ENCODE data around the gene TEPSIN. TPM values are rescaled to one million over a fixed set of nuclear protein-coding genes. Genes with fewer than 3 reads are reported as not detected.

TEPSIN gene
- total RNA-seq, 1 experiment from 2014 or later = 40.7 TPM

GRCh38 chr17:81212365-81212764 lies 26.5 kb downstream of the TEPSIN start:
- ChIA-PET POLR2A (no interaction called here), CTCF (no interaction called here)
- ATAC-seq = no peak
- Mint-ChIP-seq H3K27me3 (ENCODE audit: low read depth) (no peaks in the 10 kb centered on the region), H3K36me3 (0 out of 2 replicates have a peak, but pooled peaks cover 3% of the 10 kb centered on the region), H3K9me3 (no peaks in the 10 kb centered on the region), H3K4me1 (no peaks in the 10 kb centered on the region), H3K27ac (no peak overlapping the region), H3K4me3 (no peak overlapping the region)
- TF ChIP-seq E2F1 (CRISPR knock-in tag; IDR thresholded peaks at IDR 0.05) (no peak), AR (CRISPR knock-in tag; IDR thresholded peaks at IDR 0.05) (no peak), CDX4 (CRISPR knock-in tag; IDR thresholded peaks at IDR 0.05; ENCODE audit: borderline replicate concordance) (no peak), FOXK1 (CRISPR knock-in tag; IDR thresholded peaks at IDR 0.05) (no peak), ZNF121 (CRISPR knock-in tag; IDR thresholded peaks at IDR 0.05) (no peak), MYBL2 (CRISPR knock-in tag; IDR thresholded peaks at IDR 0.05) (no peak), OVOL2 (CRISPR knock-in tag; IDR thresholded peaks at IDR 0.05; ENCODE audit: borderline replicate concordance) (no peak), ELF4 (CRISPR knock-in tag; IDR thresholded peaks at IDR 0.05; ENCODE audit: low read depth) (no peak), JUN (CRISPR knock-in tag; IDR thresholded peaks at IDR 0.05) (no peak), MAX (CRISPR knock-in tag; IDR thresholded peaks at IDR 0.05) (no peak), ZNF281 (CRISPR knock-in tag; IDR thresholded peaks at IDR 0.05) (no peak), NFE2L1 (CRISPR knock-in tag; IDR thresholded peaks at IDR 0.05) (no peak), E2F4 (CRISPR knock-in tag; IDR thresholded peaks at IDR 0.05; ENCODE audit: borderline replicate concordance, low read depth) (no peak)
- no peak for DNase-seq (ENCODE audit: low spot score)

GRCh38 chr17:81210868-81211267 lies 28.0 kb downstream of the TEPSIN start:
- no peaks in the 10 kb centered on the region for H3K9me3 Mint-ChIP-seq
- no peak for TF ChIP-seq HMGA2 (CRISPR knock-in tag; IDR thresholded peaks at IDR 0.05)
- no peak for TF ChIP-seq FOXP4 (CRISPR knock-in tag; IDR thresholded peaks at IDR 0.05)
- no peak for TF ChIP-seq TEAD4 (CRISPR knock-in tag; IDR thresholded peaks at IDR 0.05)
- ATAC-seq = peak; percentile 60
- CTCF ChIA-PET = interaction anchor here (0.8 to 1.5 kb wide), 8 partner anchors 9 to 89 kb away, joined by 3 to 7 read pairs (median 4); partner anchors contain the start of genes CEP131, NDUFAF8 and TEPSIN
- H3K27me3 Mint-ChIP-seq (ENCODE audit: low read depth) = no peaks in the 10 kb centered on the region
- DNase-seq (ENCODE audit: low spot score) = peak; percentile 44
- POLR2A ChIA-PET = no interaction called here
- no peak overlapping the region for H3K4me3 Mint-ChIP-seq
- no peak overlapping the region for H3K27ac Mint-ChIP-seq
- H3K36me3 Mint-ChIP-seq = no peaks in the 10 kb centered on the region; the same call in 1 of the 2 replicates
- no peaks in the 10 kb centered on the region for H3K4me1 Mint-ChIP-seq

Measured in WTC11 (cell line).